WTC11 (cell line): Measurements from ENCODE around the gene PPP1R1B.

Source experiments
- ARID4B ChIP-seq: sonication (generic); formaldehyde crosslinking; IDR thresholded peaks from 2 replicates; pipeline ENCODE4 v1.8.0; 2023; ENCODE audit warnings: missing genetic modification reagents, mild to moderate bottlenecking, borderline replicate concordance
- CREM ChIP-seq: sonication (generic); formaldehyde crosslinking; IDR thresholded peaks from 2 replicates; pipeline ENCODE4 v1.8.1; 2022; ENCODE audit warnings: mild to moderate bottlenecking, missing genetic modification reagents, moderate library complexity
- CTCF ChIP-seq: fragments of 200-600 bp; IDR thresholded peaks from 2 replicates; pipeline ENCODE4 v1.8.0; 2022; ENCODE audit warnings: antibody characterized with exemption
- NFE2L1 ChIP-seq: sonication (generic); formaldehyde crosslinking; IDR thresholded peaks from 2 replicates; pipeline ENCODE4 v1.8.1; 2023; ENCODE audit warnings: missing genetic modification reagents
- PREB ChIP-seq: sonication (generic); formaldehyde crosslinking; IDR thresholded peaks from 2 replicates; pipeline ENCODE4 v1.8.1; 2022; ENCODE audit warnings: mild to moderate bottlenecking, missing genetic modification reagents, moderate library complexity, borderline replicate concordance
- STAT6 ChIP-seq: sonication (generic); formaldehyde crosslinking; conservative IDR thresholded peaks from 2 replicates; pipeline ENCODE4 v1.8.1; 2023; ENCODE audit warnings: mild to moderate bottlenecking, low read depth, missing genetic modification reagents, moderate library complexity
- ZNF121 ChIP-seq: sonication (generic); formaldehyde crosslinking; IDR thresholded peaks from 2 replicates; pipeline ENCODE4 v1.8.0; 2023; ENCODE audit warnings: missing genetic modification reagents
- ZNF232 ChIP-seq: sonication (generic); formaldehyde crosslinking; IDR thresholded peaks from 2 replicates; pipeline ENCODE4 v1.8.0; 2022; ENCODE audit warnings: mild to moderate bottlenecking, missing genetic modification reagents

GRCh38 chr17:39676198-39676819 is 49.6 kb downstream of the PPP1R1B start:
- TF ChIP-seq CTCF (no peak), ZNF232 (CRISPR knock-in tag) (no peak), CREM (CRISPR knock-in tag) (no peak), ARID4B (CRISPR knock-in tag) (no peak), ZNF121 (CRISPR knock-in tag) (no peak), PREB (CRISPR knock-in tag) (no peak), NFE2L1 (CRISPR knock-in tag) (no peak), STAT6 (CRISPR knock-in tag) (no peak)
